Chondrocyte (in vitro differentiated cells): Measurements from ENCODE around the gene LRRC2. TPM values are rescaled to one million over a fixed set of nuclear protein-coding genes. Genes with fewer than 3 reads are reported as not detected.

Source experiments
- DNase-seq: peaks from one replicate; pipeline ENCODE4 v3.0.0; 2021; ENCODE audit warnings: mixed read lengths, low spot score
- H3K27ac Mint-ChIP-seq: one replicate; pipeline ENCODE4 v1.8.0; 2021; ENCODE audit warnings: mild to moderate bottlenecking, moderate library complexity, mixed read lengths; ENCODE audit not compliant: unreplicated experiment
- H3K27me3 Mint-ChIP-seq: 2 replicates; pipeline ENCODE4 v1.8.0; 2021; ENCODE audit warnings: low read depth, mixed read lengths
- H3K36me3 Mint-ChIP-seq: 2 replicates; pipeline ENCODE4 v1.8.0; 2021; ENCODE audit warnings: low read depth, mixed read lengths
- H3K4me1 Mint-ChIP-seq: 2 replicates; pipeline ENCODE4 v1.8.0; 2021; ENCODE audit warnings: low read depth, mild to moderate bottlenecking, mixed read lengths
- H3K4me3 Mint-ChIP-seq: one replicate; pipeline ENCODE4 v1.8.0; 2021; ENCODE audit warnings: mild to moderate bottlenecking, moderate library complexity, mixed read lengths; ENCODE audit not compliant: unreplicated experiment
- H3K9me3 Mint-ChIP-seq: 2 replicates; pipeline ENCODE4 v1.8.0; 2021; ENCODE audit warnings: low read depth, mixed read lengths
- total RNA-seq: library from RNA; stranded (reverse); gene quantifications from 3 replicates; pipeline ENCODE4 v1.2.1, GENCODE V29; 2021
- TF ChIP-seq, protein P1 (sequence below): fragments of 200-600 bp; sonication (generic); IDR thresholded peaks from 2 replicates; pipeline ENCODE4 v1.5.0; 2021; ENCODE audit warnings: antibody characterized with exemption, mild to moderate bottlenecking, moderate library complexity

The LRRC2 gene
- total RNA-seq, 1 donor from 2014 or later, result 1.9 TPM

DNA sequence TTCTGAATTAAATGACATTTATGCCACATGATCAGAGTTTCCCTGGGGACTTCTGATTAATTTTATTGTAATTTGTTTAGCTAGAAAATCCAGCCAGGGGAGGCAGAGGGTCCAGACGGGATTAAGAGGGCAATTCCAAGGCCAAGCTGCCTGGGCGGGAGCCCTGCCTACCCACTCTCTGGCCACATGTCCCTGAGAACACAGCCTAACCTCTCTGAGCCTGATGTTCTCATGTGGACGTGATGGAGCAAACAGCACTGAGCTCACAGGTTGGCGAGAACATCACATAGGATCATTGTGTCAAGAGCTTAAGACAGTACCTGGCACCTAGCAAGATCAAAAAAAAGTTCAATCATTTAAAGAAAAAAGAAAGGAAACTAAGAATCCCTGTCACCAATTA lies 1.0 kb downstream of the LRRC2 start:
- Mint-ChIP-seq H3K27ac (peak overlapping the region; percentile 46), H3K27me3 (peaks cover 2% of the 10 kb centered on the region), H3K4me1 (peaks cover 21% of the 10 kb centered on the region), H3K4me3 (peak overlapping the region; percentile 75), H3K36me3 (peaks cover 4% of the 10 kb centered on the region), H3K9me3 (peaks cover 13% of the 10 kb centered on the region)
- DNase-seq, result no peak
- TF ChIP-seq, protein P1, sequence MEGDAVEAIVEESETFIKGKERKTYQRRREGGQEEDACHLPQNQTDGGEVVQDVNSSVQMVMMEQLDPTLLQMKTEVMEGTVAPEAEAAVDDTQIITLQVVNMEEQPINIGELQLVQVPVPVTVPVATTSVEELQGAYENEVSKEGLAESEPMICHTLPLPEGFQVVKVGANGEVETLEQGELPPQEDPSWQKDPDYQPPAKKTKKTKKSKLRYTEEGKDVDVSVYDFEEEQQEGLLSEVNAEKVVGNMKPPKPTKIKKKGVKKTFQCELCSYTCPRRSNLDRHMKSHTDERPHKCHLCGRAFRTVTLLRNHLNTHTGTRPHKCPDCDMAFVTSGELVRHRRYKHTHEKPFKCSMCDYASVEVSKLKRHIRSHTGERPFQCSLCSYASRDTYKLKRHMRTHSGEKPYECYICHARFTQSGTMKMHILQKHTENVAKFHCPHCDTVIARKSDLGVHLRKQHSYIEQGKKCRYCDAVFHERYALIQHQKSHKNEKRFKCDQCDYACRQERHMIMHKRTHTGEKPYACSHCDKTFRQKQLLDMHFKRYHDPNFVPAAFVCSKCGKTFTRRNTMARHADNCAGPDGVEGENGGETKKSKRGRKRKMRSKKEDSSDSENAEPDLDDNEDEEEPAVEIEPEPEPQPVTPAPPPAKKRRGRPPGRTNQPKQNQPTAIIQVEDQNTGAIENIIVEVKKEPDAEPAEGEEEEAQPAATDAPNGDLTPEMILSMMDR, result no peak

DNA sequence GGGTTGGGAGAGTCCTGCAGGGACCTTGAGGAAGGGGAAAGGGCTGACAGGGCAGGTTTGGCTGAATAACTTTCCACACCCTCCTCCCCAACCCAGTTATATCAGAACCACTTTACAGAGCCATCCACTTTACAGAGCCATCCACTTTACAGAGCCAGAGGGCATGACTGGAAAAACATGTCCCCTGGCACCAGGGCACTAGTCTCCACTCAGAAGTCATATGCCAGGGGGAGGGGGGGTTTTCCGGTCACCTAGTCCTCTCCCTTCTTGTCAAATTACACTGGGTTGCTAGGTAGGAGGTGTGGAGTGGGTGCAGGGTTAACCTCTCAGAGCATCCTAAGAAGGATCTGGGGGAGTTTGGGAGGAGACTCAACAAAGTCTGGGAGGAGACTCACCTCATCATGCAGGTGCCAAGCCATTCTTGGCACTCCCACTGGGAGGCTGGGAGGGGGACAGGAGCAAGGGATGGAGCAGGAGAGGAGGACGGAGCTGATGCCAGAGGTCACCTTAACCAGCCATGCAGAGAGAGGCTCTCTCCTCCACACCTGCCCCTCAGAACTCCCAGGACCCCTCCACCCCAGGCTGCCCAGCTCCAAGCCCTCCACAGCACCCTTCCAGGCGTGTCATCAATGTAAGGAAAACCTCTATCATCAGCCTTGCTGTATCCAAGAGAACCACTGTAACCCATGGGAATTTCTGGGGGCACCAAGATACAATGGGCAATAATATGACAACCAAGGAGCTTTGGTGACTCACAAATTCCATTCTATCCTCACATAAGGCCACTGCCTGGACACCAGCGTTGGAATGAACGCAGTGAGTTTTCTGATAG lies 1.7 kb downstream of the LRRC2 start:
- Mint-ChIP-seq H3K36me3 (peaks cover under 1% of the 10 kb centered on the region), H3K27me3 (peaks cover 2% of the 10 kb centered on the region), H3K4me3 (no peak overlapping the region), H3K9me3 (peaks cover 8% of the 10 kb centered on the region), H3K27ac (no peak overlapping the region), H3K4me1 (peaks cover 24% of the 10 kb centered on the region)
- TF ChIP-seq, protein P1, result no peak
- no peak for DNase-seq

DNA sequence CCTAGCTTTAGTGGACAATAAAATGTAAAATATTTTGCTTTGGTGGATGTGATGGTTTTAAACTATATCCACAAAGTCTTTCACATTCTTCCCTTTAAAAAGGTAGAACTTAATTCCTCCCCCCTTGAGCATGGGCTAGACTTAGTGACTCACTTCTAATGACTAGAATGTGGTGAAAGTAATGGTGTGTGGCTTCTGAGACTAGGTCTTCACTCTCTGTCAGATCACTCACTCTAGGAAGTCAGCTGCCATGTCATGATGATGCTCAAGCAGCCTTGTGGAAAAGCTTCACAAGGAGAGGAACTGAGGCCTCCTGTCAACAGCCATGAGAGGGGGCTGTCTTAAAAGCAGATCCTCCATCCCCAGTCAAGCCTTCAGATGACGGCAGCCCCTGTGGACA lies 4.2 kb downstream of the LRRC2 start:
- H3K27ac Mint-ChIP-seq, result no peak overlapping the region
- H3K36me3 Mint-ChIP-seq, result no peaks in the 10 kb centered on the region
- TF ChIP-seq, protein P1, result no peak
- no peak overlapping the region for H3K4me3 Mint-ChIP-seq
- H3K9me3 Mint-ChIP-seq, result peaks cover 4% of the 10 kb centered on the region
- DNase-seq, result no peak
- H3K27me3 Mint-ChIP-seq, result no peaks in the 10 kb centered on the region
- H3K4me1 Mint-ChIP-seq, result peaks cover 46% of the 10 kb centered on the region

DNA sequence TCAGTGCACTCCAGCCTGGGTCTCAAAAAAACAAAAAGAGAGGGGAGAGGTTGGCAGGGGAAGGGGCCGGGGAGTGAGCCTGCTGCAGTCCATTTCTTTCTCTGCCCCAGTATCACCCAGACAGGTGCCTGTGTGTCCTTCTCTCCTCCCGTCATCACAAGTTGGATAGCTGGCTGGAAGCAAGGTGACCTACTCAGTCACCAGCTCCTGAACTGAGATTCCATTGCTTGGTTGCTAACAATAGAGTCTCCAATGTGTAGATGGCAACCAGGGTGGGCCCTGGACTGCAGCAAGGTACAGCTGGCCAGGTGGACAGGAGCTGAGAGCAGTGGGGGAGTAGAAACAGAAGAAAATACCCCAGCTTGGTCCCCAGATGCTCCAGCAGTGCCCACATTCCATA lies 4.6 kb downstream of the LRRC2 start:
- no peaks in the 10 kb centered on the region for H3K36me3 Mint-ChIP-seq
- TF ChIP-seq, protein P1, result no peak
- H3K9me3 Mint-ChIP-seq, result peaks cover 7% of the 10 kb centered on the region
- peaks cover 48% of the 10 kb centered on the region for H3K4me1 Mint-ChIP-seq
- DNase-seq, result no peak
- no peaks in the 10 kb centered on the region for H3K27me3 Mint-ChIP-seq
- H3K4me3 Mint-ChIP-seq, result no peak overlapping the region
- H3K27ac Mint-ChIP-seq, result no peak overlapping the region

DNA sequence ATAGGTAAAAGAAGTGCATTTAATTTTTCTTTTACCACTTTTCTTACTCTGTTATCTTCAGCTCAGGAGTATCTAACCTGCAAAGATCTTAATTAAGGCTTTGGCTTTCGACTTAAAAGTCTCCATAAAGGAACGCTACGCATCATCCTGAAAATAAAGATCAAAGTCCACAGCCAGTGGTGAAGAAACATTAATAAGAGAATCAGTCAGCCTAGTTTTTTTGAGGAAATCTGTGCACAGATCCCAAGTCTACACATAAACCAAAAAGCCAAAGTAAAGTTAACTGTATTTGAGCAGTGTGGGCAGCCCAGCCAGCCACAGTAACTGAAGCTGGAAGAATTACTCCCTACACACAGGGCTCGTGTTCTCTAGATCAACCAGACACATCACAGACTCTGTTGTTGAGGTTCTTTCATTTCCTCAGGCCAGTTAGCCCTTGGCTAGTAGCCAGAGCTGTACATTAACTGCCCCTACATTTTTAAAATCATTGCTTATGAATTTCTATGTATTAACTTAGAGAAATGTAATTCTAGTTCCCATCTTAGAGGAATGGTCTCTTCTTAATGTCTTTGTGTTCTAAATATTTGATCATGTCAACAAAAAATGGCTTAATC lies 6.9 kb downstream of the LRRC2 start:
- TF ChIP-seq, protein P1, result no peak
- Mint-ChIP-seq H3K4me3 (no peak overlapping the region), H3K27ac (no peak overlapping the region), H3K9me3 (peaks cover 16% of the 10 kb centered on the region), H3K36me3 (no peaks in the 10 kb centered on the region), H3K27me3 (no peaks in the 10 kb centered on the region), H3K4me1 (peaks cover 29% of the 10 kb centered on the region)
- no peak for DNase-seq
